8988T (cell line): ENCODE results near the gene PTH2.

ENCODE experiments used
- DNase-seq: peaks from one replicate; pipeline ENCODE4 v3.0.0; 2011

PTH2 gene

DNA sequence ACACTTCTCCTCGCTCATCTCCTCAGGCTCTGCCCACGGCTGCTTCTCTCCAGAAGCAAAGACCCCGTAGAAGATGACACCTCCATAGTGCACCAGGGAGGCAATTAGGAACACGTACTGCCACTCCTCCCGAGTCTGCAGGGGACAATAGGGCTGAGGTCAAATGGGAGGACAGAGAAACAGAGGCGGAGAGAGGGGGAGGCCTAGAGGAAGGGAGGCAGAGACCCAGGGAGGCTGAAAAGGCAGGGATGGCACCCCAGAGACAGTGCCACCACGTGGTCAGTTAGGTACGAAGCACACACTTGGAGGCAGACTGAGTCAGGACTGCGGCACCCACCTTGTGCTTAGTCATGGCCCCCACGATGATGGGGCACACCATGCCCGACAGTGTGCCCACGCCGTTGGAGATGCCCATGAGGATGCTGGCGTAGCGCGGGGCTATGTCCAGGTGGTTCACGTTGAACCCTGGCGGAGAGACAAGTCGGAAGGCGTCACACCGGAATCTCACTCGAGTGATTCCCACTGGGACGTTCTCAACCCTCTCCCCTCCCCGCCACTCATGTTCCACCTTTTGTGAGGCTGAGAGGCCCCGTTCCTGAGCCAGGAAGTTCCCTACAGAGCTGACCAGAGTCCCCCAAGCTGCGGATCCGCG, 7.6 kb upstream of the PTH2 start:
- DNase-seq: no peak

DNA sequence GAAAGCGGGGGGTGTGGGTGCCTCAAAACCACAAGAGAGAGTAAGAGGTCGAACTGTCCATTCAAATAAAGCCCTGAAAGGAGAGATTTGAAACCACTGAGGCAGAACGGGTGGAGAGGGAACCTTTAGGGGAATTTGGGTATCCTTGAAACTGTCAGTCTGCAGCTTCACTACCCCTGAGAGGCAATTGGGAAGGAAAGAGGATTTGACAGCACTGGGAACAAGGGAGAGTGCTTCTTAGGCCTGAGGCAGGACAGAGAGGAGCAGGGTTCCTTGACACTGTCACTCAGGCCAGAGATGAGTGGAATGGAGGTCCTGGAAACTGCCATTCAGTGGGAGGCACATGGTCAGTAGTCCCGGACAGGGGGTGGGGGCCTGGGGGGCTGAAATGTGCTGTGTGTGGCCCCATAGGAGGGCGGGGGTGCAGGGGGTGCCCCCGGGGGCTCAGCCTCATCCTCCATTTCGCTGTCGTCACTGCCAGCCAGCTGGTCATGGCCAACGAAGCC, 7.0 kb upstream of the PTH2 start:
- DNase-seq: no peak

DNA sequence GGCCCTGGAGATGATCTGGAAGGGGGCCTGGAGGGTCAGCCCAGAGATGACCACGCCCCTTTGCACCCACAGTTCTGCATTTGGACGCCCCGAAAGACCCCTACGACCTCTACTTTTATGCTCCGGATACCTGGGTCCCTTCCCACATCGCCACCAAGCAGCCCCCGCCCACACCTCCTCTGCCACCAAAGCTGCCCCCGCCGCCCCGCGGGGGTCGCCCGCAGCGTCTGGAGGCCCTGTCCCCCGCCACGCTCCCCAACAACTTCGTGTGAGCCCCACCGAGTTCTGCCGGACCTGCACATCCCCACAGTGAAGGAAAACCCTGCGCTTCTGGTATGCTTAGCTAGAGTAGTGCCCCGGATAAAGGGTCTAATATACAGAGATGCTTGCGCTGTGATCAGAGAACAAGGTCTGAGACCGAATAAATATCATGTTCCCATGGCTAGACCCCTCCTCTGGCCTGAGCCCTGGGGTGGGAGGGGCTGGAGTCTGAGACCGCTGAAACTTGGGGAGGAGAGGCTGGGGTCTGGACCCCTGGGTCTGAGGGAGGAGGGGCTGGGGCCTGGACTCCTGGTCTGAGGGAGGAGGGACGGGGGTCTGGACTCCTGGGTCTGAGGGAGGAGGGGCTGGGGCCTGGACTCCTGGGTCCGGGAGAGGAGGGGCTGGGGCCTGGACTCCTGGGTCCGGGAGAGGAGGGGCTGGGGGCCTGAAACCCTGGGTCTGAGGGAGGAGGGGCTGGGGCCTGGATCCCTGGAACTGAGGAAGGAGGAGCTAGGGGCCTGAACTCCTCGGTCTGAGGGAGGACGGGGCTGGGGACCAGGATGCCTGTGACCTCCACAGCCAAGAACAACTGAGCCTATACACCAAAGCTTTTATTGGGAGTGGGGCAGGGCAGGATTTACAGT, 5.6 kb upstream of the PTH2 start:
- no peak for DNase-seq

DNA sequence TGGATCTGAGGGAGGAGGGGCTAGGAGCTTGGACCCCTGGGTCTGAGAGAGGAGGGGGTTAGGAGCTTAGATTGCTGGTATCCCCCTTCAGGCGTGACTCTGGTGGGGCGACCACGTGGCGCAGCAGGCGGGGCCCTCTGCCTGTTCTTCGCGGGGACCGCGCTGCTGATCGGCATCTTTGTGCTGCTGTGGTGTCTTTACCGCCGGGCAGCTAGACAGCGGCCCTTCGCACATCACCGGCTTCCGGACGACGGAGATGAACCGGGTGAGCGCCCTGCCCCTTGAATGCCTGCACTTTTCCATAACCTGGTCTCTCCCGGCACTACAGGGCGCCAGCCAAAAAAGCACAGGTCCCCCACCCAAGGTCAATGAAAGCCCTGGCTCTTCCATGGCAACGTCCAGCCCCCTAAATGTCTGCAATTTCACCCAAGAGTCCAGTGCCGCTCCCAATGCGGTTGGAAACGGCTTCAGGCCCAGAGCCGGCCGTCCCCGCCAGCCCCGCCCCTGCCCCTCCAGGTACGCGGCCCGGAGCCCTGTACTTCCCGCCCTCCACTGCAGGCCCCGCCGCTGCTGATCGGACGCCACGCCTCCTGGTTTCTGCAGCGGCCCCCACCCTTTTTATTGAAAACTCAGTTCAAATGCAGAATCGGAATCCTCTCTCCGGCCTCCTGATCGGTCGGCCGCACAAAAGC, 4.8 kb upstream of the PTH2 start:
- DNase-seq: no peak

DNA sequence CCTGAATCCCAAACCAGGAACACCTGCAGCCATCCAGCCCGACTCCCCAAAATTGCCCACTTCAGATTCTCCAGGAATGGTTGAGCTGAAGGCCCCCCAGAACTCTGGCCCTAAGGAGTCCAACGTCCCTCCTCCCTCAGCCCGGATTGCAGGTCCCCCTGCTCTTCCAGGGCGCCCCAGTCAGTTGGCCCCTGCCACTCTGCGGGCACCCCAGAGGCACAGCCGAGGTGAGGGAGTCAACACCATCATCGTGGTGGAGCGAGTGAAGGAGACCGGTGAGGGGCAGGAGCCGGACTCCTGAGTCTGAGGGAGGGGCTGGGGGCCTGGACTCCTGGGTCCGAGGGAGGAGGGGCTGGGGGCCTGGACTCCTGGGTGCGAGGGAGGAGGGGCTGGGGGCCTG, 4.1 kb upstream of the PTH2 start:
- DNase-seq: no peak

DNA sequence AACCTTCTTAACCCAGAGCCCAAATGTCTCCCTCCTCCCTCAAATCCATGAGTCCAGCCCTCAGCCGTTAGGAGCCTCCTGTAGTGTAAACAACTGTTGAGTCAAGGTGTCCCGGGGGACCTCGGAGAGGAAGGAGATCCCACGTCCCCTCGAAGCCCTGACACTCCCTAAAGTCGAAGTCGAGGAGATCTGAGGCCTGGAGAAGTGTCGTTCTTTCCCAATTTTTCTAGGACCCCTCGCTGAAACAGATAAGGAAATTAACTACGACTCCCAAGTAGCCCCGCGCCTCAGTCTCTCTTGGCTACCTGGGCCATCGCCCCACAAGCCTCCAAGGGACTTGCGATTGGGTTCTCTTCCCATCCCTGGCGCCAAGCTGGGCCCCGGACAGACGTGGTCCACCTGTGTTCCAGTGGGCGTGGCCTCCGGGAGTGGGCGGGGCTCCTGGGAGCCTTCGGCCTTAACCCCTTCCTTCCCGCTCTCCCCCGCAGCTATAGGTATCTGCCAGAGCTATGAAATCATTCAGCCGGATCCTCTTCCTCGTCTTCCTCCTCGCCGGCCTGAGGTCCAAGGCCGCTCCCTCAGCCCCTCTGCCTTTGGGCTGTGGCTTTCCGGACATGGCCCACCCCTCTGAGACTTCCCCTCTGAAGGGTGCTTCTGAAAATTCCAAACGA, 2.8 kb upstream of the PTH2 start:
- DNase-seq: no peak

DNA sequence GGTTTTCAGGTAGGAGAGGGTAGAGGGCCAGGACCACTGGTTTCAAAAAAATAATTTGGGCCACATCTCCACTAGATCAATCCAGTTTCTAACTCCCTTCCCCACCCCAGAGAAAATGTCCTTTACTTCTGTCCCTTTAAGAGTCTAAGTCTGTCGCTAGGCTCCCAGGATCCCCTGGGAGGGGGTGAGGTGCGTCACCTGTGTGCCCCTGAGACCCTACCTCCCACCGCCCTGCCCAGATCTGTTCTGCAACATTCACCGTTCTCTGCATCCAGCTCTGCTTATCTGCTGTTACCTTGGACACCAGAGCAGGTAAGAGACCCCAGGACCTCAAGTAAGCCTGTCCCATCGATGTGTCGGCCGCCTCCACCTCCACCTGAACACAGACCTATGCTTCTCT, 1.9 kb upstream of the PTH2 start, which contains the start of gene GFY:
Gene GFY (plus strand): TSS at position 211 of the 400 bp plus-strand sequence. CDS start 1,043 bp downstream, outside the sequence.
- DNase-seq: no peak

DNA sequence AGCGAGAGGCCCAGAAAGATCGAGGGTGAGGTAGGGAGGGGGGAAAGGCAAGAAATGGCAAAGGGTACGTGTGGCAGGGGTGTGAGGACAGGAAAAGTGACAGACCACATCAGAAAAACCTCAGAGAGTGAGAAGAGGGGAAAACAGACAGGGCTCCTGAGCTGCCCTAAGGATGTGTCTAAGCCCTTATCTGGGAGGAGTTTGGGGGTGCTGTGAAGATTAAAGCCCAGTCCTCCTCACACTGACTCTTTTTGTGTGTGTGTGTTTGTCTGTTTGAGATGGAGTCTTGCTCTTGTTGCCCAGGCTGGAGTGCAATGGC, 703 bp upstream of the PTH2 start:
- DNase-seq: no peak

DNA sequence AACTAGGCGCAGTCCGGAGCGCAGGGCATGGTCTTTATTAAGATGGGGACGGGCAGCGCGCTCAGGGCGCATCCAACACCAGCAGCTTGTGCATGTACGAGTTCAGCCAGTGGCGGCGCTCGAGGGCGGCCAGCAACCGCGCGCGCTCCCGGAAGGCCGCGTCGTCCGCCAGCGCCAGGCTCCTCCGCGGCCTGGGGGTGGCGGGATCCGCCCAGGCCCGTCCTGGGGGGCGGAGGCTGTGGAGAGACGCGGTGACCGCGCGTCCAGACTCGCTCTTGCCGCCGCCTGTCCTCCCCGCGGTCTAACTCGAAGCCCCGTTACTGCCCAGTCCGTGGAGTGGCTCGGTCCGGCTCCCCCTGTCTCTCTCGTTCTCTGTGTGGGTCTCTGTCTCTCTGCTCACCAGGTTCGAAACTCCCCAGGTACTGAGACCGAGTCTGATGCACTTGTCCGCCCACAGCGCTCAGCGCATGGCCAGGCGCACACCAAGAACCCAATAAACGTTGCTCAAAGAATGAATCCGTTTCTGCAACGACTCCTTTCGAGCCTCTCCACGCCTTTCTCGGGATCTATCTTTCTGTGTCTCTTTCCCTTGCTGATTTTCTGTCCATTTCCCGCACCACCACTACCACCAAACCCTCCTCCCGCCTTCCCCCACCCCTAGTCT, 702 bp downstream of the PTH2 start:
- DNase-seq: no peak

DNA sequence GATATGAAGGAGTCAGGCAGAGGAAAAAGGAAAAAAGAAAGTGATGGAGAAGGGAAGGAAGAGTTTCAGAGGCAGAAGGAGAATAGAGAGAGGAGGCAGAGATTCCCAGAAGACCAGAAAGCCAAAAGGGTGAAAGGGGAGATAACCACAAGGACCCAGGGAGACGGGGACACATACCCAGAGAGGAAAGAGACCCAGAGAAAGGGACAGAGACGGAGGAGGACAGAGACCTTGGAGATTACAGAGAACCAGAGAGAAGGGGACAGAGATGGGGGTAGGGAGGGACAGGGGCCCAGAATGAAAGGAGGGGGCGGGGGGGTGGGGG, 1.4 kb downstream of the PTH2 start:
- no peak for DNase-seq

DNA sequence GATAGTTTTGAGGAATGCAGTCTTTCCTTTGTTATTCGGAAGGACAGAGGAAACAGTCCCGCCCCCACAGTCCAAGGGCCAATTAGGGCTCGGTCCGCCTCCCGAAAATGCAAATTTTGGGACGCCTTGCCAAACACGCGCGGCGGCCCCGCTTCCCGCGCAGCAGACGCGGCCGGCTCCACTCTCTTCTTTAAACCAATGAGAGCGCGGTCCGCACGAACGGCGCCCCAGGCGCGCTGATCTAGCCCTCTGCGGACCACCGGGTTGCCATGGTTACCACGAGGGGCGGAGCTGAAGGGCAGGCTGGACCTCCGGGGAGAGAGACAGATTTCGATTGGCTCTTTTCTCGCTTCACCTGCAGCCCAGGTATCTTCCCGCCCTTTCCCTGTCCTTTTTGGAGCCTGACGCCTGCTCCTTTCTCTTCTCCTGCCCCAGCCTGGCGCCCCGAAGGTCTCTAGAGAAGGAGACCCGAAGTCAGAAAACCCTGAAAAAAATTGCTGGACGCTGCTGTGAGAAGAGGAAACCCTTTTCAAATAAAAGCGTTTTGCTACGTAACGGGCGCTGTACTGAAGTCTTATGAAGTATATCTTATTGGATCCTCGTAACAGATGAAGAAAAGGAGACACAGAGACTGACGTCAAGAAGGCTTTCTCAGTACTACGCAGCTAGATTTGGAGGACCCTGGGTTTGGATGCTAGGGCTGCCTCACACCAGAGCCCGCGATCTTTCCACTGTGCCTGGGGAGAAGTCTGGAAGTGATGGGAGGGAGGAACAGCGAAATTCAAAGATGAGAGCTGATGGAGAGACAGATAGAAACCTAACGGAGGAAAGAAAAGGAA, 2.0 kb downstream of the PTH2 start:
- DNase-seq: no peak

DNA sequence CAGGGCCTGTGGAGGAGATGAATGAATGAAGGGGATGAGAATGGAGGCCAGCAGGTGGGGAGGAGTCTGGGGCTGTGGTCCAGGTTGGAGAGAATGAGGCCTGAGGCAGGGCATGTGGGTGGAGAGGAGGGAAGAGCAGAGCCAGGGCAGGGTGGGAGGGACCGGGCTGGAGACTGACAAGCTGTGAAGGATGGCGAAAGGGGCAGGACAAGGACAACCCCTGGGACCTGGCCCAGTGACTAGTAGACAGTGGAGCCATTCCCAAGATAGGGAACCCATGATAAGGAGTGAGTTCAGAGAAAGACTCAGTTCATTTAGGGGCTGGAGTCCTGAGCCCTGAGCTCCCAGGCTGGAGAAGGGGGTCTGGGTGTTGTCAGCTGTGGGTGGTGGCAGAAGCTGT, 3.0 kb downstream of the PTH2 start:
- no peak for DNase-seq

DNA sequence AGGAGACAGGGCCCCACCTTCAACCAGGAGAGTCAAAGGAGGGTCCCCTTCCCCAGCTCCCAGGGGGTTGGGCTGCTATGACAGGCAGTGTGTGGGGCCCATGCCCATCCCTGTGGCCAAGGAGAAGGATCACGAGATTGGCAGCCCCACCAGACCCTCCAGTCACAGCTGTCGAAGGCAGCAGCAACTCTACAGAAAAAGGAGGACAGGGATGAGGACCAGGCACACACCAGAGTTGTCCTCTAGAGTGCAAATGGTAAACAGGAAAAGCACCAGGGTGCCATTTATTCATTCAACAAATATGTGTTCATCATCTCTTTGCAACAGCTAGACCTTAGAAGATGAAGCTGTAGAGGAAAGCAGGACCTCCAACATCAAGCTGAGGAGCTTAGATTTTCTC, 4.1 kb downstream of the PTH2 start:
- DNase-seq: no peak

DNA sequence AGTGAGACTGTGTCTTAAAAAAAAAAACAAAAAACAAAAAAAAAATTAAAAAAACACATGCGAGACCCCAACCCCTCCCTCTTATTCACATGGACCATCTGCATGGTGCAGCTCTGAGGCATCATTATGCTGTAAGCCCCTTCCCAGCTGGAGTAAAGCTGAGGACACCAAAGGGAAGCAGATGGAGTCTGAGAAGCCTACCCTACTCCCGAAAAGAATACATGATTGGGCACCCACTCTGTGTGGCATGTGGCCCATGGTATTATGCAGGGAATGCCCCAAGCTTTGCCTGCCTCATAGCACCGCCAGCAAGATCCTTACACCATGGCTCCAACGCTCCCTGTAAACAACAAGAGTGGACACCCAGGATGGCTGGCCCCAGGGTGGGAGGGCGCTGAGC, 4.7 kb downstream of the PTH2 start:
- DNase-seq: no peak

DNA sequence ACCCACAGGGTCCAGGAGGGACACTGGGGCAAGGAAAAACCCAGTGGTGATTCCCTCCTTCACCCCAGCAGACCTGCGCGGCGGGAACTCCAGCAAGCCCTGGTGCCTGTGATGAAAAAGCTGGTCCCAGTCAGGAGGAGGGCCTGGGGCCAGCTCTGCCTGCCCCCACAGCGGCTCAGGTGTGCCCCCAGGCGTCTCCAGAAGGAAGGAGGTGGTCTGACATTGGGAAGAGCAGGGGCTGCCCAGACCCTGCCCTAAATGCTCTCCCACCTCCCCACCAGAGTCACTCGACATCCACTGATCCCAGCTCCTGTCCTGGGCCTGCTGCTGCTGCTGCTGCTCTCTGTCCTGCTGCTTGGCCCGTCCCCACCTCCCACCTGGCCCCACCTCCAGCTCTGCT, 6.2 kb downstream of the PTH2 start:
- no peak for DNase-seq

DNA sequence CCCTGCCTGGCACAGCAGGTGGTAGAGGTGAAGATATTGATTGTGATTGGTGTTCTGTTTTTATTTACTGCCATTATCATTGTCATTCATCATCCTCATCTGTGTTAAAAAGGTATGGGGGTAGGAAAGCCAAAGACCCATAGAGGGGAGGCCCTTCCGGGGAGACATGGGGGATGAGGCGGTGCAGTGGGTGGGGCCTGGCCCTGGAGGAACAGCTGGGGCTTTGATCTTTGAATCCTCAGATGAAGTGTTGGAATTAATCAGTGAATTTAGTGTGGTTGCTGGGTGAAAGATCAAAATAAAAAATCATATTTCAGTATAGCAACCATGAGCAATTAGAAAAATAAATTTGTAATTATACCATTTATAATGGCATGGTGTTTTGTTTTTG, 7.4 kb downstream of the PTH2 start:
- DNase-seq: no peak

DNA sequence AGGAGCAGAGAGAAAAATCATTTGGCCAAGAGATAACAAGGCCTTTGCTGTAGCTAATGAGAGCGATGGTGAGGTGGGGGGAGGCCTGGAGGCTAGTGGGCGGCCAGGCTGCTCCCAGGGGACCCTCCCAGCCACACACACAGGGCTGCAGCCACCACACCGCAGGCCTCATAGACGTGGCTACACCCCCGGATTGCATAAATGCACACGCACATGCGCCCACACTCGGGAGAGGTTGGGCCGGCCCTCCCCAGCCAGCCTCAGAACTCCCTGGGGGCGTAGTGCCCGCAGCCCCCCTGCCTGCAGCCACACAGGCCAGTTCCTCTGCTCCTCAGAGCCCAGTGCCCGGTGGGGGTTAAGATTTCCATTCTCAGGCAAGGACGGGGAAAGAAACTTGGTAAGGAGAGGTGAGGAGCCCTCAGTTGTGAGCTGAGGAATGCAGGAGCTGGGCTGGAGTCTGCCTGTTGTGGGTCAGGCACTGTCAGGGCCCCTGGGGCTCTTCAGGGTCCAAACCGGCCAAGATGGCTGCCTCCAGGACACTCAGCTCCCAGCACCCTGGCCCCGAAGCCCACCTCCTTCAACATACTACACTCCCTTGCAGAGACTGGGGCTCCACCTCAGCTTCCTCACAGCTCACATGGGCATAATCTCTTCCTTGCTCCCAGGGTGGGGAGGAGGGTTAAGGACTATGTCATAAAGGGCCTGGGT, 8.0 kb downstream of the PTH2 start:
- DNase-seq: no peak

DNA sequence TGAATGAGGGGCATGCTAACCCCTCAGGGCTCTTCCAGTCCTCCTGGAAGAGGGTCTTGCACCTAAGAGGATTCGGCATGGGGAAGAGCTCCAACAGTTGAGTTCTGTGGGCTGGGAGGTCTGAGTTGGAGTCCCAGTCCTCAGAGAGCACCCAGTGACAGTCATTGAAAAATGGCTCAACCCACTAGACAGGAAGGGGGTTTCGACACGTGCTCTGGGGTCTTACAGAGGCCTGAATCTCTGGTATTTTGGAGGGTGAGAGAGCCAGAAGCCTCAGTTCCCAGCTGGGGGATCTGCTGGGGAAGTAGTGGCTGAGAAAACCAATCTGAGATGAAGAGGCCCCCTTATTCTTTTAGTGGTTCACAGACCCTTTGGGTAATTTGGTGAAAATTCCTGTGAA, 9.0 kb downstream of the PTH2 start:
- DNase-seq: no peak

DNA sequence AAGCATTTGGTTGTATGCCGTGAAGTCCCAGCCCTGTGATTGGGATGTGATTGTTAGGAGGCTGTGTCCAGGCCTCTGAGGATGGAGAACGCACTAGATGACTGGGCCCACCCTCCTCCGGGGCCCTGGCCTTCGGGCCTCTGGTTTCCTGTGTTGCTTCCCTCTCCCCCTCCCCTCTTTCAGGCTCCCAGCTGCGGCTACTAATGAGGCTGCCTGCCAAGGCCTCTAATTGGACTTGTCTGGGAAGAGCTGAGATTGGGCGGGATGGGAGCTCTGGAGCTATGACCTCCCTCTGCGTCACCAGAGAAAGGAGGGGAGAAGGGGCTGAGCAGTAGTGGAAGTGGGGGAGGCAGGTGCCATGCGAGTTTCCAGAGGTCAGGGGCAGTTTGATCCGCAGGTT, 9.9 kb downstream of the PTH2 start:
- no peak for DNase-seq

DNA sequence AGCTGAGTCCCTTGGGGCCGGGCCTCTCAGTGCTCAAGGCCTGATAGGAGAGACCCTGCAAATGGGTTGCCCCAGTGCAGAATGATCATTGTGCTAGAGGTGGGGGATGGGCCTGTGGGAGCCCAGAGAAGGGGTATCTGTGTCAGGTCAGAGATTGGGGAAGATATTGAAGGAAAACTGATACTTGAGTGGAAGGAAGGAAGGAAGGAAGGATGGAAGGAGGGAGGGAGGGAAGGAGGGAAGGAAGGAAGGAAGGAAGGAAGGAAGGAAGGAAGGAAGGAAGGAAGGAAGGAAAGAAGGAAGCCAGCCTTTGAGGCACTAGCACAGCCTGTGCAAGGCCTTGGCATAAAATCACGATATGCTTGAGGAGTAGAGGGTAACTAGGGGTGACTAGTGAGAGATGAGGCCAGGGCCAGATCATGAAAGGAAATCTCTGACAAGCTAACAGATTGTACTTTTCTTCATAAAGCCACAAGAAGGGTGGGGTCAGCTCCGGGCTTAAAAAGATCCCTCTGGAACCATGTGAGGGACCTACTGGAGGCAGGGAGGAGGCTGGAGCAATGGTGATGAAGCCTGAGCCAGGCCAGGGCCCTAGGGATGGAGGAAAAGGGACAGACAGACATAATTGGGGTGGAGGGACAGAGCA, 11.4 kb downstream of the PTH2 start:
- no peak for DNase-seq
